GM19043 (cell line): ENCODE data around the gene CAMKMT.
"Not testable (repeated sequence)": the region's sequence is repeated elsewhere in the genome, so short reads cannot be mapped to it uniquely, and the experiment has no call there.

Source experiments
- ATAC-seq: cut with Tn5 transposase; IDR thresholded peaks from one replicate; pipeline ENCODE4 v1.9.1; 2021; ENCODE audit warnings: low read depth; ENCODE audit not compliant: unreplicated experiment

The CAMKMT gene

DNA sequence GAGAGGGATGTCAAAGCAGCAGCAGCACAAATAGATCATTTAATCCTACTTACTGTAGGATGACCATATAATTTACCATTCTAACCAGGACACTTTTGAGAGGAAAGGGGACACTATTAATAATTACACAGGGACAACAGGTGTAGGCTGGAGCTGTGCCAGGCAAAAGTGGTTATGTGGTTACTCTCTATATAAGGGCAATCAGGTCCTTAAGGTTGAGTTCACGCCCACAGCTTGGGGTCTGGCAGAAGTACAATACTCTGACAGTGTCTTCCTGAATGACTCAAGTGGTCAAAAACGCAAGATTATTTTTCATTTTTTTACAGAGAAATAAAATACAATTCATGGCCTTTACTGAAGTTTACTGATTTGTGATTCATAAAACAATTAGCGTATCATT is 3.2 kb upstream of the CAMKMT start:
- ATAC-seq: peak; percentile 41

GRCh38 chr2:44360749-44361329 is 908 bp upstream of the CAMKMT start:
- no peak for ATAC-seq

DNA sequence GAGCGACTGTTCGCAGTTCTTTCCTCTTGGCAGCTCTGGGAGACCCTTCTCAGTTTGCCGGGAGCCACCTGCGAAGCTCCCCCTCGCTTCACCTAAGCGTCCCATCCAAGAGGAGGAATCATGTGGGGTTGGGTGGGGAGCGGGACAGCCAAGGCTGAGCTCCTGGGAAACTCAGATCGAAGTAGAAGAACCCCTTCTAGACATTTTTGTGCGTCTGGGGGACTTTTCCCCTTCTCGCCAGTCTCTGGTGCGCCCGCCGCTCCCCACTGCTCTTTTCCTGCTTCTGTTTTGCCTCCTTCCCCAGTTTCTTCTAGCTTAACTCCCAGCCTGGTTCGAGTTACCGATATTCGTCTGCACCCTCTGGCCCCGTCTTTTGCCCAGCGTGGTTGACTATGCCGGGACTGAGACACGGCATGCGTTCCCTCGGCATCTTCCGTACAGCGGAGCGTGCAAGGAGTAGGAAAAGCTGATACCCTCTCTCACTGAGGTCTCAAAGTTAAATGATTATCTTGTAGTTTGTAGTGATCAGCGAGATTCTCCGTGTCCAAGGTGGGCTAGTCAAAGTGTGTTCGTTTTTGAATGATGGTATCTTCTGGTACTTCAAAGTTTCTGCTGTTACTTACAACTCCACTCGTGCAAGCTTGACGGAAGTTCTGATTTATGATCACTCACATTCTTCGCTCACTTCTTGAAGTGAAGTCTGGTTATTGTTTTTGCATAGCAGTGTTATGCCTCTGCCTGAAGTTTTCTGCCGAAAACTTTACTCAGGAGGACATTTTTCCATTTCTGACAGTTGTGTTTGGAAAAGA is 664 bp downstream of the CAMKMT start:
- ATAC-seq: peak; percentile 9

- ATAC-seq: no peak
Observed at GRCh38 chr2:44364604-44365003, 2.9 kb downstream of the CAMKMT start.

- no peak for ATAC-seq
Observed at GRCh38 chr2:44367591-44367990, 5.8 kb downstream of the CAMKMT start.

- no peak for ATAC-seq
Observed at GRCh38 chr2:44369392-44369791, 7.6 kb downstream of the CAMKMT start.

GRCh38 chr2:44371445-44371844 is 9.7 kb downstream of the CAMKMT start:
- no peak for ATAC-seq

DNA sequence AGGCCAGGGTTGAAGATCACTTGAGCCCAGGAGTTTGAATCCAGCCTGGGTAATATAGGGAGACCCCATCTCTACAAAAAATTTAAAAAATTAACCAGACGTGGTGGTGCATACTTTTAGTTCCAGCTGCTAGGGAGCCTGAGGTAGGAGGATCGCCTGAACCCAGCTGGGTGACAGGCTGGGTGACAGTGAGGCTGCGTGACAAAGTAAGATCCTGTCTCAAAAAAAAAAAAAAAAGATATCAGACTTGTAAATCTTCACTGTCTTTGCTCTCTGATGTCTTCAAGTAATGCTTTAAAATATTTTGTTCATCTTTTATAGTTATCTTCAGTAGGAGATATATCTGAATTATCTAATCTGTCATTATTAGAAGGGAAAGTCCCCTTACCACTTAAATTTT is 10.5 kb downstream of the CAMKMT start:
- no peak for ATAC-seq

GRCh38 chr2:44377486-44377885 is 15.7 kb downstream of the CAMKMT start:
- ATAC-seq: no peak

GRCh38 chr2:44385226-44385625 is 23.5 kb downstream of the CAMKMT start:
- ATAC-seq: not testable (repeated sequence)

GRCh38 chr2:44388877-44389276 is 27.1 kb downstream of the CAMKMT start:
- ATAC-seq: no peak

DNA sequence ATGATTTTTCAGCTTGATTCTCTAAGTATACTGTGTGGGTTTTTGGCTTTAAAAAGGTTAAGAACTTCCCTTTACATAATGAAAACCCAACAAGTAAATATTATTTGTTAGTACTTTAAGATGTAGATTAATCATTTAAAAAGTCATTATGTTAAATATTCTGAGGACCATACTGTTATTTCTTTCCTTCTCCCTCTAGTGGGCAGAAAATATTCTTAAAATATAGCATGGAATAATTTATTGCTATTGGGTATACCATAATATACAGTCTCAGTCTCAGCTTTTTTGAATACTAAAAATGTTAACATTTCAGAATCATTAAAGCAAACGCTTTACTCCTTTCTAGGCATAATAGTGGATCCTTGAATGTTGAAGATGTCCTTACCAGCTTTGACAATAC is 28.1 kb downstream of the CAMKMT start:
- no peak for ATAC-seq

GRCh38 chr2:44392338-44392943 is 30.7 kb downstream of the CAMKMT start:
- no peak for ATAC-seq

DNA sequence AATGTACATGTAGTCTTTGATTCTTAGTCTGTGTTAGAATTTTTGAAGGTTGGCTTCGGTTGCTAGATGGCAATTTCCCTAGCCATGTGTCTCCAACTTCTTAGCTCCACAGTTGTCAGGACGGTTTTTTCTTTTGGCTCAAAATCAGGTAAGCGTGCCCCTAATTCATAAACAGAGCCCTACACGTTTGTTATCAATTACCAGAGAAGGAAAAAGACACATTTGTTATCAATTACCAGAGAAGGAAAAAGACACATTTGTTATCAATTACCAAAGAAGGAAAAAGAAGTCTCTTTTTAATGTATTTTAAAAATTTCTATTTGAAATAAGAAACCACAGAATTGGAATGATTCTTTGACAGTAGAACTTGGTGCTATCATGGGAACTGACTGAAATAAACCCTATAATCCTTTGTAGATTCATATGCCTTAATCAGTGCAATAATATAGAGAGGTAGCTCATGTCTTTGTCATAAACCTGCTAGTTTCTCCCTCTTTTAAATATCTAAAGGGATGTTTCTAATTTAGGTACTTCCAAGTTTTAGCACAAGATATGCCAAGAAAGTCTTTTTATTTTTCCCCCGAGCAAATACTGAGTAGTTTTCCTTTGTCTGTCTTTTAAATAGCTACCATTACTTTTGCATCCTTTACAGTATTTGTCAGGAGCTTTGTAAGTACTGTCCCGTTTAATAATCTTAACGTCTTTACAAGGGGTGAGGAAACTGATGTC is 35.9 kb downstream of the CAMKMT start:
- no peak for ATAC-seq

DNA sequence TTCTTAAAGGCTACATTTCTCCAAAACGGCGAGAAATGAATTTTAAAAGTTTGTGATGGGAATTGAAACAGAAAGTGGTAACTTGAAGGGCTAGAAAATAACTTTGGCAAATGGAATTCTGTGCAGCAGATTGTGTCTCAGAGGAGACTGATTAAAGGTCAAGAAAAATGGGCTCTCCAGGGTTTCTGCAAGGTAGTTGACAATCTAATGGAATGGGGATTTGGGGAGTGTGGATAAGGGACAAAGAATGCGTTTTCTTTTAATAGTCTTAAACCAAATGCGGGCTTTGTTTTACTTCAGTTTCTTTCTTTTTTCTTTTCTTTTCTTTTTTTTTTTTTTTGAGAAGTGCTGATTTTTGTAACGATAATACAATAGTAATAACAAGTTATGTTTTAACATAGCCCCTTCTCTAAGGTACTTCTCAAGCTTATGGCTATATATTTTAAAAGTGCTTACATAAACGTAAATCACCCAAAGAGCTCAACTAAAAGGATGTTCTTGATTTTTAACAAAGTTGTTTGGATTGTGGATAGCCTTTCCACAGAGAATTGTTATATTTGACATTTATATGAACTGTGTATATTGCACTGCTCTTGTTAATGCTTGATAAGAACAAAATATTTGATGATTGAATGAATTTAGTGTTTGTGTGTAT is 36.6 kb downstream of the CAMKMT start:
- ATAC-seq: no peak

DNA sequence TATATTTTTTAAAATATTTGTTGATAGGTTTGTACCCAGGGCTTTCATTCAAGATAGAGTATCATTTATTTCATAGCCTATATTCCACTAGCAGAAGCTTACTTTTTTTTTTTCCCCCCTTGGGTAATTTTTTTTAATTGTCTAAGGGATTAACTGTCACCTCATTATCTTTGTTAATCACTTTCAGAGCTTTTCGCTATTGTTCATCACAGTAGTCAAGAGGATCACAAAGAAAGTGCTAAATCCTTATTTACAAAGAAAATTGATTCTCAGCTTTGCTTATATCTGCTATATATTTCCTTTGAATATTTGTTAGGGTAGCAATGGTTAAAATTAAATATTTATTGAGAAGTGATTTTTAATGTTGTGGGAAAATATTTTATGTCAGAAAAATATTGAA is 59.0 kb downstream of the CAMKMT start:
- ATAC-seq: no peak

- ATAC-seq: no peak
Observed at GRCh38 chr2:44424211-44424610, 62.5 kb downstream of the CAMKMT start.

GRCh38 chr2:44429034-44429433 is 67.3 kb downstream of the CAMKMT start:
- ATAC-seq: no peak

- no peak for ATAC-seq
Observed at GRCh38 chr2:44430342-44430741, 68.6 kb downstream of the CAMKMT start.

- no peak for ATAC-seq
Observed at GRCh38 chr2:44433895-44434294, 72.1 kb downstream of the CAMKMT start.

GRCh38 chr2:44441200-44441599 is 79.5 kb downstream of the CAMKMT start:
- ATAC-seq: no peak
